Right ventricle myocardium inferior (tissue), 1 donor: ENCODE measurements around the gene MMP2. TPM values are rescaled to one million over a fixed set of nuclear protein-coding genes. Genes with fewer than 3 reads are reported as not detected.

Experiments
- ATAC-seq: fragments of 200-7000 bp; cut with Tn5 transposase; one replicate; pipeline ENCODE4 v1.9.1; 2020; ENCODE audit warnings: mild to moderate bottlenecking, moderate library complexity
- DNase-seq: peaks from one replicate; pipeline ENCODE4 v3.0.0; 2021; ENCODE audit errors: missing footprints
- intact Hi-C: fragments of 100-400 bp; cut with DNase I; formaldehyde crosslinking; loops from one replicate; pipeline ENCODE4 v1.11.0; 2022
- total RNA-seq: library from RNA; stranded (reverse); fragmentation: NEBNext Ultra II Directional; extraction: Animal tissue kit (Norgen Biotek cat#: 25700); gene quantifications from one replicate; pipeline ENCODE4 v1.2.1, GENCODE V29; 2021
- donor health status: DM: no; HTN: yes; CAD: no; lungs with severe emphysema.

The MMP2 gene
- total RNA-seq, 1 donor from 2014 or later = 135 TPM

- DNase-seq = no peak
- ATAC-seq = peak; percentile 50
- intact Hi-C loops = no loop called here
Measured at GRCh38 chr16:55539049-55539448, 60.1 kb downstream of the MMP2 start.

- intact Hi-C loops = no loop called here
- no peak for DNase-seq
- peak; percentile 73 for ATAC-seq
Measured at GRCh38 chr16:55539488-55539887, 60.5 kb downstream of the MMP2 start.

- DNase-seq = no peak
- ATAC-seq = no peak
- intact Hi-C loops = loop anchor here (5.0 kb wide), 2 partner anchors 43 to 162 kb away; no protein-coding TSS in a partner anchor
Measured at GRCh38 chr16:55540221-55540620, 61.2 kb downstream of the MMP2 start.

- peak; percentile 33 for ATAC-seq
- no peak for DNase-seq
- intact Hi-C loops = loop anchor here (1.0 to 5.0 kb wide), 3 partner anchors 45 to 160 kb away; no protein-coding TSS in a partner anchor
Measured at GRCh38 chr16:55542459-55543082, 63.6 kb downstream of the MMP2 start.

- intact Hi-C loops = loop anchor here (5.0 kb wide), 2 partner anchors 46 to 159 kb away; no protein-coding TSS in a partner anchor
- ATAC-seq (no peak), DNase-seq (no peak)
Measured at GRCh38 chr16:55543472-55543871, 64.5 kb downstream of the MMP2 start.

GRCh38 chr16:55552621-55553020 is 73.6 kb downstream of the MMP2 start:
- DNase-seq (no peak), ATAC-seq (no peak)
- intact Hi-C loops = no loop called here

- ATAC-seq = no peak
- DNase-seq = no peak
- intact Hi-C loops = no loop called here
Measured at GRCh38 chr16:55555436-55555835, 76.4 kb downstream of the MMP2 start.

Other genes starting within 250 kb of the MMP2 start
- 0.57 TPM for gene IRX6, start 155.0 kb upstream of the MMP2 start, total RNA-seq
- gene LPCAT2, start 29.9 kb downstream of the MMP2 start, total RNA-seq = 8.6 TPM
- not detected for gene CAPNS2, start 87.5 kb downstream of the MMP2 start, total RNA-seq
- not detected for gene SLC6A2, start 176.8 kb downstream of the MMP2 start, total RNA-seq